A549 (cell line): ENCODE measurements around the gene ATP8A1.
"Not testable (repeated sequence)": the region's sequence is repeated elsewhere in the genome, so short reads cannot be mapped to it uniquely, and the experiment has no call there.

ENCODE experiments used
- CTCF ChIP-seq: fragments of >200 bp; sonication (Bioruptor Twin); formaldehyde crosslinking; IDR thresholded peaks from 3 replicates; pipeline ENCODE4 v1.5.1; 2016
- EP300 ChIP-seq, 2 experiments: fragments of >200 bp; sonication (Bioruptor Twin); formaldehyde crosslinking; IDR thresholded peaks; 2 replicates in 1 of 2; 3 replicates in 1 of 2; pipeline ENCODE4 v1.6.1; 2016 to 2017
- ESRRA ChIP-seq: fragments of 150-350 bp; IDR thresholded peaks from 2 replicates; pipeline ENCODE4 v1.6.1; 2014; ENCODE audit warnings: mild to moderate bottlenecking, low read length, borderline replicate concordance
- POLR2A ChIP-seq: IDR thresholded peaks from 2 replicates; pipeline ENCODE4 v1.6.1; 2012; ENCODE audit warnings: mild to moderate bottlenecking, low read length

GRCh38 chr4:42486156-42486555, 170.7 kb downstream of the ATP8A1 start:
- not testable (repeated sequence) for TF ChIP-seq ESRRA; CTCF; POLR2A; EP300 (IDR thresholded peaks at IDR 0.05)
